OCI-M2 (cell line): ENCODE results near the gene TAX1BP3.

Source experiments
- DNase-seq: peaks from one replicate; lab custom pipeline; 2025; ENCODE audit not compliant: unreplicated experiment; lab: John Stamatoyannopoulos, UW

The TAX1BP3 gene

DNA sequence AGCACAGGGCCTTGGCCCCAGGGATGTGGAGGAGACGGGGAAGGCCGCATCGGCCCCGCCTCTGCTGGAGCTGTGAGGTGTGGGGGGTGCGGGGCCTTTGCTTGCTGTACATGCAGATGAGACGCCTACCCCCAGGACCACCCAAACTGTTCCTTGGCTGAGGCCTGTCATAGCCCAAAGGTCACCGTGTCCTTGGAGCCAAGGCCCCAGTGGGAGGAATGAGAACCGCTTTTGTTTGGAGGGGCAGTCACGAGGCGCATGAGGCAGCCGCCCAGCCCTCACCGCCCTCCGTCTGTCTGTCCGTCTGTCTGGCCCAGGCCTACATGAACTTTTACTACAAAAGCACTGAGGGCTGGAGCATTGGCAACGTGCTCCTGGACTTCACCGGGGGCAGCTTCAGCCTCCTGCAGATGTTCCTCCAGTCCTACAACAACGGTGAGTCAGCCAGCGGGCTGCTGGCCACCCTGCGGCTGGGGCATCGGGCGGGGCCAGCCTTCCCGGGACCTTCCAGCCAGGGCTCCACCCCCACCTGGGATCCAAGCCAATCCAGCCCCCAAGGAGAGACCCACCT lies 8.8 kb downstream of the TAX1BP3 start:
- no peak for DNase-seq

DNA sequence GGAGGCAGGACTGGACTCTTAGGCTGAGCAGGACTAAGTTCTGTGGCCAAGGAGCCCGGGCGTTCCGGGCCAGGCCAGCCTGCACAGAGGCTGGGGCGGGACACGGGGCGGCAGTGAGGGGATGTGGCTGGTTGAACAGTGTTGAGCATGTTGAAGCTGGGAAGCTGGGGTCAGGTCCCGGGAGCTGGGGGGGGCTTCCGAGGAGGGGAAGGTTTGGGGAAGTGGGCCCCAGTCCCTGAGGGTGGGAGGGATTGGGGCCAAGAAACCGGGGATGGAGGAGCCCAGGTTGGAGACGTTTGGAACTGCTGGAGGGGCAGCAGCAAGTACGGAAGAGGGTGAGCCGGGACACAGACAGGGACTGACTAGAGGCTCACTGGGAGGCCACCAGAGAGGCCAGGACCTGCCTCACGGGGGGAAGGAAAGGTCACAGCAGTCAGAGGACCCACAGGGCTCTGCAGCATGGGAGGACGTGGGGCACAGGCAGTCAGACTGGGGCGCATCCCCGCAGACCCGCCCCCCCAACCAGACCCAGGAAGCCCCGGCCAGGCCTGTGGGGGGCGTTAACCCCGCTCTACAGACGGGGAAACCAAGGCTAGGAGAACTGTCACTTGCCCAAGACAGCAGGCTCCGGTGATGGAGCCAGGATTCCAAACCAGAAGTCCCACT lies 9.5 kb downstream of the TAX1BP3 start:
- DNase-seq: no peak

DNA sequence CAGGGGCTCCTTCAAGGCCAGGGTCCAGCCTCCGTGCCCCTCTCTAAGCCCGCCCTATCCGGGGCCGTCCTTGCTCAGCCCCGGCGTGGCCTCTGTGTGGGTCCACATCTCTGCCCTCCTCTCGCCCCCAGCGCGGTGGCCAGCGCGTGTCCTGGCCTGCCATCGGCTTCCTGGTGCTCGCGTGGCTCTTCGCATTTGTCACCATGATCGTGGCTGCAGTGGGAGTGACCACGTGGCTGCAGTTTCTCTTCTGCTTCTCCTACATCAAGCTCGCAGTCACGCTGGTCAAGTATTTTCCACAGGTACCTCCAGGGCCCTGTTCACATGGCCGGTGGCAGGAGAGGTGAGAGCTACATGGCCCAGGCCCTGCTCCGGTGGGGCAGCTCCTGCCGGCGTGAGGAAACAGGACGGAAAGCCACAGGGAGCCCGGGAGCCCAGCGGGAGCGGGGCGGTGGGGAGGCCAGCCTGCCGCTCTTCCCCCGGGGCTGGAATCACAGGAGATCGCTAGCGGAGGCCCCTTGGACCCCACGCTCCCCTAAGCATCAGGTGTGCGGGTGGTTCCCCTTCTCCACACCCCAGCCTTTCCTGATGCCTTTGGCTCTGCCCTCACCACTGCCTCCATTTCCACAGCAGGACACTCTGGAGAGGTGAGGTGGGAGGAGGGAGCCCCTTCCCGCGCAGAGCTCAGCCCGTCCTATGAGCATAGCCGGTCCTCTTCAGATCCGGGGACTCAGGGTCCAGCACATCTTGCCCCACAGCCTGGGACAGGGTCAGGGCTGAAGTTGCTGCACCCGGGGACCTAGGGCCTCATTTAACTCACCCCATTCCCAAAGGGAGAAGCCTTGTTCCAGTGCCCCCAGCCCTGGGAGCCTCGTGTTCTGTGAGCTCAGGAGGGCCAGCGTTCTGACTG lies 10.2 kb downstream of the TAX1BP3 start:
- DNase-seq: no peak

DNA sequence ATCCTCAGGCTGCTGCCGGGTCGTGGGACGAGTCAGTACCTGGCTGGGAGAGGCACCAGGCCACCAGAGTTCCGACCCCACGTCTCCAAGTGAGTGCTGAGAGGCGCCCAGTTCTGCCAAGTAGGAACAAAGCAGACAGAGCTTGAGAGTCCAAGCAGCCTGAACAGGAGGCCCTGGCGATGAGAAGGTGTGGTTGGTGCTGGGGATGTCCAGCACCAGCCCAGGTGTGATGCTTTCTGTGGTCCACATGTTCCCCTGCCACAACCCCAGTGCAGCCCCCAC lies 10.8 kb downstream of the TAX1BP3 start:
- no peak for DNase-seq

DNA sequence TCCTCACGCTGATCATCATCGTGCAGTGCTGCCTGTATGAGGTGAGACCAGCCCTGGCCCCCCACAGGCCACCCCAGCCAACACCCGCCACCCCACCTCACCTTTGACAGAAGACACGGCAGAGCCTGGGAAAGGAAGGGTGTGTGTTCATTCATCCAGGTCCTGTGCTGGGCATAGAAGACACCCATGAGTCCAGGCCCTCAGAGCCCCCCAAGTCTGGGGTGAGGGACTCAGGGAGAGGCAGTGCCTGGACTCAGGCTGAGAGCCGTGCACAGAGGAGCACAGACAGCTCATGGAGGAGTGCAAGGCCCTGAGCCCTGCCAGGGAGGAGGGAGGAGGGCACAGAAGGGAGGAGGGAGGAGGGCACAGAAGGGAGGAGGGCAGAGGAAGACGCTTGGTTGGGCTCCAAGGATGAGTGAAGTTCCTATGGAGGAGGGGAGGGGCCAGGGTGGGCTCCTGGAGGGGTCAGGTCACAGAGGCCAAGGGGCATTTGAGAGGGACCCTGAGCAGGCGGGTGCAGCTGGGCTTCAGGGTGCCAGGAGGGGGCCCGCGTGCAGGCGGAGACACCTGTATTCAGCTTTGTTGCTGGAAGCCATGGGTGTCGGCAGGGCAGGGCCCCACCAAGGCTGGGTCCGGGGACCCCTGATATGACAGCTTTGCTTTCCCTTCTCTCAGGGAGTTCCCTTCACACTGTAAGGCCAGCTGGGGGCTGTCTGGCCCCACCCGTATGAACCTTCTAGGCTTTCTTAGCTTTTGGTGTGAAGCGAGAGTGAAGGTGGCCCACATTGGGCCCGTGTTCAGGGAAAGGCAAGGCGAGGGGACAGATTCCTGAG lies 11.4 kb downstream of the TAX1BP3 start:
- DNase-seq: no peak

DNA sequence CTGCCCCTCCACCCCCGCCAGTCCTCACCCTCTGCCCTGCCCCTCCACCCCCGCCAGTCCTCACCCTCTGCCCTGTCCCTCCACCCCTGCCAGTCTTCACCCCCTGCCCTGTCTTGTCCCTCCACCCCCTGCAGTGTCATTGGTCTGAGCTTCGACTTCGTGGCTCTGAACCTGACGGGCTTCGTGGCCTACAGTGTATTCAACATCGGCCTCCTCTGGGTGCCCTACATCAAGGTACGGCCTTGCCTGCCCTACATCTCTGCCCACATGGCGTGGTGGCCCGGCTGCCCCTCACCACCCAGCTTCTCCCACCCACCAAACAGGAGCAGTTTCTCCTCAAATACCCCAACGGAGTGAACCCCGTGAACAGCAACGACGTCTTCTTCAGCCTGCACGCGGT lies 12.0 kb downstream of the TAX1BP3 start:
- DNase-seq: no peak

DNA sequence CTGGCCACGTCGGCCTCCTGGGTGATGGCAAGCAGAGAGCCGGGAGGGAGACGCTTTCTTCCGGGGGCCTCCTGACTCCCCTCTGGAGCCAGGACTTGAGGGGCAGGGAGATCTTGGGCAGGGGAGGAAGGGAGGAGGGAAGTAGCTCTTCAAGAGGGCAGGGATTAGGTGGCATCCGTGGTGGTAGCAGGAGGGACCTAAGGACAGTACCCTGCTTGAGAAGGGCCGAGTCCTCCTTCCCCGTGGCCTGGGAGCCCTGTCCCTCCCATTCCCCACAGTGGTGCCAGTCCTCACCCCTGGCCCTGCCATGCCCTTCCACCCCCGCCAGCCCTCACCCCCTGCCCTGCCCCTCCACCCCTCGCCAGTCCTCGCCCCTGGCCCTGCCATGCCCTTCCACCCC lies 12.6 kb downstream of the TAX1BP3 start:
- no peak for DNase-seq

DNA sequence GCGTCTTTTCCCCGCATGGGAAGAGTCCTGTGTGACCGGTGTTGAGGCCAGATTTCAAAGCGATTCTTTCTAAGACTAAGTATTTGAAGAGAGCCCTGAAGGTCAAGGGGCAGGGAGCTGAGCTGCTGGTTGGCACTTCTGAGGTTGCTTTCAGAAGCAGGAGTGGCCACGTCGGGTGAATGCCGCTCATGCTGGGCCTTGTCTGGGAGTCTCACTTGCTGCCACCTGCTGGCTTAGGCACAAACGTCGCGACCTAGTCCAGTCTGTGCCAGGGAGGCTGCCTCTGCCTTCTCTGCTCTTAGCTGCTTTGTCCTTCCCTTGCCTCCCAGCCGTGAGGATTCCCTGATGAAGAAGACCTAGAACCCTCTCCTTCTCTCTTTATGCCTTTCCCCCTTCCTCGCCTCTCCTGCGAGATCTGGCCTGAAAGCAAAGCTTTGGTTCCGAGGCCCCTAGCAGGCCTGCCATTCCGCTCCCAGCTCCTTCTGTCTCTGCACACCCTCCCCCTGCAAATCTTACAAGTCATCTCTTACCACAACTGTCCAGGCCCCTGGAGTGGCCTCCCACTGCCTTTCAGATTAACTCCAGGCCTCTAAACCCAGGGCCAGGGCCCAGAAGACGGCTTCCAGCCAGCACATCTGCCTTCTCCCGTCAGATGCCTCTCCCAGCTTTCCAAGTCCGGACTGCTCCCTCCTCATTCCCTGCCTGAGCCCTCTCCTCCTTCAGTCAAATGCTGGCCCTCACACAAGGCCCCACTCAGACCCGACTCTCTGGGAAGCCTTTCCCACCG lies 20.4 kb downstream of the TAX1BP3 start:
- no peak for DNase-seq

DNA sequence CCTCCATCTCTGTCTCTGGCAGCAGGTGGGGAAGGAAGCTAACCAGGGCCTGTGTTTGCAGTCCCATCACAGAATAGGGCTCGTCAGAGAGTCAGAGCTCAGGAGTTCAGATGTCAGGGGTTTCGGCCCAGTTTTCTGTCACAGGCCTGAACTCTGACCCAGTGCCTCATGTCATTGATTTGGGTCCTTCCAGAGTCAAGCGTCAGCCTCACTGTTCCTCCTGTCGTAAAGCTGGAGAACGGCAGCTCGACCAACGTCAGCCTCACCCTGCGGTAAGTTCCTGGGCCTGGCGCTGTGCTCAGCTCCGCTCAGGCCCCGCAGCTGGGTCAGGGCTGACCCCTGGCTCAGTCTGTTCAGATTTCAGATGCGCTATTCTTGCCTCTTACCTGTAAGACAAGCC lies 21.1 kb downstream of the TAX1BP3 start:
- DNase-seq: no peak

DNA sequence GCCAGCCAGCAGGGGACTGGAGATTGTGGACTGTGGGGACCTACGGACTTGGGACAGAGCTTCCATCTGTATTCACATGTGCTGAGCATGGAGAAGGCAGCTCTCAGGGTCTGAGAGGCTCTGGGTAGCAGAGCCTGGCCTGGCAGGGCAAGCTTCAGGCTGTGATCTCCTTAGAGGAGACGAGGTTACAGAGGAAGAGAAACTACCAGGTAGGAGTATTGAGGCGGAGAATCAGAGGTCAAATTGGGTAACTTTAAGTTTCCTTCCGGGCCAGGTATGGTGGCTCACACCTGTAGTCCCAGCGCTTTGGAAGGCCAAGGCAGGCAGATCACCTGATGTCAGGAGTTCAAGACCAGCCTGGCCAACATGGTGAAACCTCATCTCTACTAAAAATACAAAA lies 23.1 kb downstream of the TAX1BP3 start:
- DNase-seq: no peak

DNA sequence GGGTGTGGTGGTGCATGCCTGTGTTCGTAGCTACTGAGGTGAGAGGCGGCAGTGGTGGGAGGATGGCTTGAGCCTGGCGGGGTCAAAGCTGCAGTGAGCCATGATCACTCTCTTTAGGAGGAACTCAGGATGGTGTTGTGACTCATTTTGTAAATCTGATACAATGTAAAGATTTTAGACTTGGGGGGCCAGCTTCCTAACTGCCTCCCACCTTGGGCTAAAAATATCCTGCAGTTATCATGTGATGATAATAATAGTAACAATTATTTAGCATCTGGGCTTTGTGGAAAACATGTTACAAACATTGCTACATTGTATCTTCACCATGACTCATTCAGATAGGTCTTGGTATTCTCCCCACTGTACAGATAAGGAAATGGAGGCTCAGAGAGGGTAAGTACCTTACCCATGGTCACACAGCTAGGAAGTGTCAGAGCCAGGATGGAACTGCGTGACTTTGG lies 24.5 kb downstream of the TAX1BP3 start:
- no peak for DNase-seq

DNA sequence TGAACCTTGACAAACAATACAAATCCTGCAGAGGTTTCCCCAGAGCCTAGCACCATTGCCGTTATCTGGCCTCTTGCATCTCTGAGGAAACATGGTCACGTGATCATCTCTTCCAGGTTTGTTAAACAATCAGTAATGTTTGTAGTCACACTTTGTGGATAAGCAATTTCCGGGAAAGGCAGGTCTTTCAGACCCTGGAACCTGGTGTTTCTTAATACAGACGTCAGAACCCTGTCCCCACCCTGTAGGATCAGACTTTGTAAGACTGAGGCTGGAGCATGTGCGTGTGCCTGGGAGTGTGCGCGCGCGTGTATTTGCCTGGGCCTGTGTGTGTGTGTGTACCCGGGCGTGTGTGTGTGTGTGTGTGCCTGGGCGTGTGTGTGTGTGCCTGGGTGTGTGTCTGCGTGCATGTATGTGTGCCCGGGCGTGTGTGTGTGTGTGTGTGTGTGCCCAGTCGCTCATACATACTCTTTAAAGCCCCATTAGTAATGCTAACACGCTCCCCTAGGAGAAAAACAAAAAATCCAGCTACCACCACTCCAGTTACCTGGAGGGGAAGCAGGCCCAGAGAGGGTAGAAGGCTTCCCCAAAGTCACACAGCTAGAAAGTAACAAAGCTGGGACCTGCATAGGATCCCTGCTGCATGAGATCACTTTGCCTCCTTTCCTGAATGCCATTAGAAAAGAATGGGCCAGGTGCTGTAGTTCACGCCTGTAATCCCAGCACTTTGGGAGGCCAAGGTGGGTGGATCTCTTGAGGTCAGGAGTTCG lies 26.5 kb downstream of the TAX1BP3 start:
- no peak for DNase-seq

DNA sequence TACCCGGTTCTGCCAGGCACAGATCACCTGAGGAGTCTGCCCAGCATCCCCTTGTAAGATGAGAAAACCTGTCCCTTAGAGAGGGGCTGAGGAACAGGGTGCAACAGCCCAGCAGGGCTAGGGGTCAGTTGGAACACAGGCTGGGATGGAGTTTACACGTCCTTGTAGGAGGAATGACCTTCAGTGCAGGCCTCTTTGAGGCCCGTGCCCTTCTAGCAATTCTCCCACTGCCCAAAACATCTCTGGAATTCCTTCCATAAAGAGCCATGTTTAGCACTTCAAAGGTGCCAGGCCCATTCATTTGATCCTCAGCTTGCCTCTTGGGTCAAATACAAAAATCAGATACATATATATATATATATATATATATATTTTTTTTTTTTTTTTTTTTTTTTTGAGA lies 27.4 kb downstream of the TAX1BP3 start:
- DNase-seq: no peak

DNA sequence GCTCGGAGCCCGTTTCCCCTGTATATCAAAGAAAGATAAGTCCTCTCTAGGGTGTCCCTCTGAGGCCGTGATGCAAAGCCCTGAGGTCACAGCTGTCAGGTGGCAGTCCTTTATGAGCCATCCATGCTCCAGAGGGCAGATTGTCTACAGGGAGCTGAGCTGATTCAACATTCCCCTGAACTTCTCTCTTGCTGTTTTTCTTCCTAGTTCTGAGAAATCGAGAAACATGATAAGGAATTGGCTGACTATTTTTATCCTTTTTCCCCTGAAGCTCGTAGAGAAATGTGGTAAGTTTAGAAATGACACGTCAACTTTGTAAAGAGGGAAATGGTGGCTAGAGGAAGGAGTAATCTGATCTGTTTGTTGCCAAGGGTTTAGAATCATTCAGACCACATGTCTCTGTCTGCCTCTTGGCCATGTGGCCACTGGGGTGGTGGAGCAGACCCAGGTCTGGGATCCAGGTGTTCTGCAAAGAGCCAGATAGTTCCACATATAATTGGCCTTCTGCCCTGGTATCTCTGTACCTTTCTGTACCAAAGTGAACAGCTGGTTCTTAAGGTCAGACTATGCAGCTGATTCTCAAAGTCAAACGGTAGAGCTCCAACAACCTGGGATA lies 28.3 kb downstream of the TAX1BP3 start:
- no peak for DNase-seq

DNA sequence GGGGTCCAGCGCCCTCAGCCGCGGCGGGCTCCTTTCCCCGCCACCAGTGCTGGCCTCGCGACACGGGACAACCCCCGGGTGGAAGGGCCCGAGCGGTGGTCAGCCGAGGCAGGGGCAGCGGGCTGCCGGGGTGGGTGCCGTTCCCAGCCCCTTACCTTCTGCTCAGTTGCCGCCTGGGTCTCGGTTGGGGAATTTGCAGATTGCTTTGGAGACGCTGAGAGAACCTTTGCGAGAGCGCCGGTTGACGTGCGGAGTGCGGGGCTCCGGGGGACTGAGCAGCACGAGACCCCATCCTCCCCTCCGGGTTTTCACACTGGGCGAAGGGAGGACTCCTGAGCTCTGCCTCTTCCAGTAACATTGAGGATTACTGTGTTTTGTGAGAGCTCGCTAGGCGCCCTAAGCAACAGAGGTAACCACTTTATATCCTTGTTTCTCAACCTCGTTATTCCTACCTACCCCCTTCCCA lies 31.4 kb downstream of the TAX1BP3 start:
- no peak for DNase-seq

DNA sequence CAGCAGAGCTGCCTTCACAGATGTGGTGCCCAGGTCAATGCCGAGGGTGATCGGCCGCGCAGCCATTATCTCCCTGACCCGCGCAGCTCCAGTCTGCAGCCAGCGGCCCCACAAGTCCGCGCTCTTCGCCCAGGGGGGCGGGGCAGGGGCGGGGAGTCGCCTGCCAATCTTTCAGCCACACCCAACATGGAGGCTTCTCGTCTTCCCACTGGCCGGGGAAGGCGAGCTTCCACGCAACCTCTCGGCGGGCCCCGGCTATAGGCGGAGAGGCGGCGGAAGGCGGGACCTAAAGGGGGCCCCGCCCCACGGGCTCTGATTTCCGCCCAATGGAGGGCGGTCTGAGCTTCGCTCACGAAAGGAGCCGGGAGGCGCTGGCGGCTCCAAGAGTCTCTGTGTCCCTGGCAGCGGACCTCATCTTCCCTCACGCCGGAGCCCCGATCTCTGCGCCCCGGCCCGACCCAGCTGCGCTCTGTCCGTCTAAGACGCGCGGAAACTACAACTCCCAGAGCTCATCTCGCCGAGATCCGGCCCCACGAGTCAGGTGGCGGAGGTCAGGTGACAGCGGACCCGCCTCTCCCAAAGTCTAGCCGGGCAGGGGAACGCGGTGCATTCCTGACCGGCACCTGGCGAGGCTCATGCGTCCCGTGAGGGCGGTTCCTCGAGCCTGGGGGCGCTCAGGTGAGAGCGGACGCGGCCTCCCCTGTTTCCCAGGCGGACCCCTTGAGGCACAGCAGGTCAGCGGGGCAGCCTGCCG lies 32.0 kb downstream of the TAX1BP3 start, which contains the start of the genes CTNS and SHPK:
Gene CTNS (plus strand): TSS at position 607 of the 754 bp plus-strand sequence. CDS start 3,447 bp downstream, outside the sequence.
Gene SHPK (minus strand): TSS at position 97 of the 754 bp plus-strand sequence. CDS start 31 bp downstream, at position 66.
- DNase-seq: peak; percentile 55

DNA sequence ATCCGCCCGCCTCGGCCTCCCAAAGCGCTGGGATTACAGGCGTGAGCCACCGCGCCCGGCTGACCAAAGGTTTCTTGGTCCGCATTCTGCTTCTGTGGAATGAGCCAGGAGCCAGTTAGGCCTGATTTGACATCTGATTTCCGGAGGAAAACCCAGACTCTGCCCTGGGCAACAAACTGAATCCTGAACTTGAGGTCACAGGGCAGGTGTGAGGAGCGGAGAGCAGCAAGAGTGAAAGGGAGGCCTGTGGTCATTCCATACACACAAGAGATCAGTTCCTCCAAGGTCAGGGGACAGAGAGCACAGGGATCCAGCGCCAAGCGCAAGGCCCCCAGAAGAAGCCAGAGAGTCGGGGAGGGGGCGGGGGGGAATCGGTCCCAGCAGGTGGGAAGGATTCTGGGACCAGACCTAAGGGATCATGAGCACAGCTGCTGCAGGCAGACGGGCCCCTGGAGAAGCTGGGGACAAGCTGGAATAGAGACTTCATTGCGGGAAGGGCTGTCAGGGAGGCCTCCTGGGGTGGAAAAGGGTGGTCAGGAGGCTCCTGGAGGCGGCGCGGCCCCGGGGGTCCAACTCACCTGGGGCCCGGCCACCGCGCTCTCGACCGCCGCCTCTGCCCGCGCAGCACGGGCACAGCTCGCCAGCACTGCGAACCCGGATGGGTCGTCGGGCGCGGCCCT lies 32.8 kb downstream of the TAX1BP3 start:
- DNase-seq: no peak

DNA sequence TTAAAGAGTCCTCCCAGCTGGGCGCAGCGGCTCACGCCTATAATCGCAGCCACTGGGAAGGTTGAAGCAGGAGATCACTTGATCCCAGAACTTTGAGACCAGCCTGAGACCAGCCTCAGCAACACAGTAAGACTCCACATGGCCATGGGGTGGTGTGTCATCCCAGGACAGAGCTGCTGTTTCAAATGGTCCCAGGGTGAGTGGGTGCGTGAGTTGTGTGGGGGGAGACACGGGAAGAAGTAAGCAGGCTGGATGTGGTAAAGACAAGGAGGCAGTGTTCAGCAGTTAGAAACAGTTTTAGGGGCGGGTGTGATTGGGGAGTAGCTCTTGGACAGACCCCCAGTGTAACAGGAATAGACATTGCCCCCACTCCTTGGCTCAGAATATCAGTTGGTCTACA lies 36.1 kb downstream of the TAX1BP3 start:
- no peak for DNase-seq
